HG03469 (cell line): ENCODE data around the gene SMIM35.
A peak's percentile ranks its signal among the peaks of the same experiment; 100 is the strongest.
"Not testable (repeated sequence)": the region's sequence is repeated elsewhere in the genome, so short reads cannot be mapped to it uniquely, and the experiment has no call there.

Experiments
- ATAC-seq: cut with Tn5 transposase; IDR thresholded peaks from one replicate; pipeline ENCODE4 v1.9.1; 2021; ENCODE audit warnings: mild to moderate bottlenecking, moderate library complexity, moderate number of reproducible peaks; ENCODE audit not compliant: unreplicated experiment

Gene SMIM35

GRCh38 chr11:118046051-118046963, 40.5 kb downstream of the SMIM35 start:
- ATAC-seq, result no peak

- no peak for ATAC-seq
These were observed 41.6 kb downstream of the SMIM35 start for GRCh38 chr11:118045191-118045590.

GRCh38 chr11:118042796-118043195, 44.0 kb downstream of the SMIM35 start:
- ATAC-seq, result no peak

- no peak for ATAC-seq
These were observed 44.6 kb downstream of the SMIM35 start for GRCh38 chr11:118042141-118042540.

- no peak for ATAC-seq
These were observed 53.3 kb downstream of the SMIM35 start for GRCh38 chr11:118033443-118033842.

- ATAC-seq, result no peak
These were observed 58.1 kb downstream of the SMIM35 start for GRCh38 chr11:118028626-118029025.

- ATAC-seq, result no peak
These were observed 59.1 kb downstream of the SMIM35 start for GRCh38 chr11:118027694-118028093.

GRCh38 chr11:118021146-118021545, 65.6 kb downstream of the SMIM35 start:
- no peak for ATAC-seq

- ATAC-seq, result no peak
These were observed 68.4 kb downstream of the SMIM35 start for GRCh38 chr11:118018401-118018800.

GRCh38 chr11:118017631-118018315, 69.0 kb downstream of the SMIM35 start:
- ATAC-seq, result no peak

GRCh38 chr11:118017111-118017510, 69.7 kb downstream of the SMIM35 start:
- ATAC-seq, result no peak

GRCh38 chr11:118016104-118016503, 70.7 kb downstream of the SMIM35 start:
- ATAC-seq, result no peak

GRCh38 chr11:118015385-118015841, 71.3 kb downstream of the SMIM35 start:
- ATAC-seq, result no peak

- no peak for ATAC-seq
These were observed 72.7 kb downstream of the SMIM35 start for GRCh38 chr11:118014022-118014421.

- ATAC-seq, result no peak
These were observed 74.6 kb downstream of the SMIM35 start for GRCh38 chr11:118012083-118012669.

GRCh38 chr11:118010738-118011461, 75.9 kb downstream of the SMIM35 start:
- ATAC-seq, result peak; percentile 46

GRCh38 chr11:118009864-118010737, 76.7 kb downstream of the SMIM35 start:
- no peak for ATAC-seq

GRCh38 chr11:118008271-118008911, 78.4 kb downstream of the SMIM35 start:
- no peak for ATAC-seq

GRCh38 chr11:118007563-118008270, 79.0 kb downstream of the SMIM35 start:
- ATAC-seq, result not testable (repeated sequence)
